RWPE1 (cell line): ENCODE measurements around the gene OR6P1.

Experiments used
- CTCF ChIA-PET: fragments of 350-600 bp; sonication (Branson Sonifier 250); formaldehyde crosslinking; extraction: SDS; loops from one replicate; lab custom pipeline; 2021; lab: Yijun Ruan, JAX
- POLR2A ChIA-PET: fragments of 400-600 bp; formaldehyde crosslinking; extraction: SDS; loops from one replicate; lab custom pipeline; 2020; ENCODE audit warnings: antibody characterized with exemption; ENCODE audit not compliant: low non-redundant PET; lab: Yijun Ruan, JAX
- DNase-seq: peaks from one replicate; pipeline ENCODE4 v3.0.0; 2012; ENCODE audit warnings: low spot score
- H3K27ac ChIP-seq: fragments of 450-650 bp; 2 replicates; pipeline ENCODE4 v1.5.1; 2017
- TF ChIP-seq, protein P1 (sequence below): fragments of 450-650 bp; conservative IDR thresholded peaks from 2 replicates; pipeline ENCODE4 v1.5.1; 2017; ENCODE audit warnings: low read depth, mild to moderate bottlenecking

Gene OR6P1

DNA sequence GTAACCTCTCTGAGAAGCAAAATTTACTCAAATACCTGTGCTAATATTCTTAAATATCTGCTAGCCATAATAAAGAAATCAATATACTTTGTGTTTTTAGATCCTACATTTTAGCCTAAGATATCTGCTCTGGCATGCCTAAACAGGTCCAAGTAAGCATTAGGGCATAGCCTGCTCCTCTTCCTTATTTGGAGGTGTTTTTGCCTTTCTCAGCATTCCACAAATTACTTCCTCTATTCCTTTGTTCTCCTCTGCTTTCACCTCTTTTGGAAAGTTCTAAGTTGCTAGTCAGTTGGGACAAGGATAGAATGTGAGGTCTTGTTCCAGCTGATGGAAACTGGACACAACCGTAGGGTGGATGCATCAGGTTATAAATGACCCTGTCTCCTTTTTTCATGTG, 16.6 kb upstream of the OR6P1 start:
- no peak for DNase-seq
- TF ChIP-seq, protein P1, sequence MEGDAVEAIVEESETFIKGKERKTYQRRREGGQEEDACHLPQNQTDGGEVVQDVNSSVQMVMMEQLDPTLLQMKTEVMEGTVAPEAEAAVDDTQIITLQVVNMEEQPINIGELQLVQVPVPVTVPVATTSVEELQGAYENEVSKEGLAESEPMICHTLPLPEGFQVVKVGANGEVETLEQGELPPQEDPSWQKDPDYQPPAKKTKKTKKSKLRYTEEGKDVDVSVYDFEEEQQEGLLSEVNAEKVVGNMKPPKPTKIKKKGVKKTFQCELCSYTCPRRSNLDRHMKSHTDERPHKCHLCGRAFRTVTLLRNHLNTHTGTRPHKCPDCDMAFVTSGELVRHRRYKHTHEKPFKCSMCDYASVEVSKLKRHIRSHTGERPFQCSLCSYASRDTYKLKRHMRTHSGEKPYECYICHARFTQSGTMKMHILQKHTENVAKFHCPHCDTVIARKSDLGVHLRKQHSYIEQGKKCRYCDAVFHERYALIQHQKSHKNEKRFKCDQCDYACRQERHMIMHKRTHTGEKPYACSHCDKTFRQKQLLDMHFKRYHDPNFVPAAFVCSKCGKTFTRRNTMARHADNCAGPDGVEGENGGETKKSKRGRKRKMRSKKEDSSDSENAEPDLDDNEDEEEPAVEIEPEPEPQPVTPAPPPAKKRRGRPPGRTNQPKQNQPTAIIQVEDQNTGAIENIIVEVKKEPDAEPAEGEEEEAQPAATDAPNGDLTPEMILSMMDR, result no peak
- ChIA-PET CTCF (no interaction called here), POLR2A (no interaction called here)
- H3K27ac ChIP-seq, result no peak overlapping the region

- POLR2A ChIA-PET, result no interaction called here
- H3K27ac ChIP-seq, result no peak overlapping the region
- CTCF ChIA-PET, result no interaction called here
Observed at GRCh38 chr1:158583962-158584361, 13.6 kb upstream of the OR6P1 start.

GRCh38 chr1:158579733-158580132, 9.4 kb upstream of the OR6P1 start, which contains the start of gene OR10X1:
TSS of gene OR10X1 (minus strand) at chr1:158579899. CDS start at chr1:158579899, 0 bp downstream.
- no peak within 1 kb of the TSS for H3K27ac ChIP-seq
- ChIA-PET POLR2A (no interaction called here), CTCF (no interaction called here)
- TF ChIP-seq, protein P1, result no peak
- DNase-seq, result no peak

More at GRCh38 chr1:158583962-158584361, 13.6 kb upstream of the OR6P1 start:
- TF ChIP-seq, protein P1, result no peak
- DNase-seq, result no peak

DNA sequence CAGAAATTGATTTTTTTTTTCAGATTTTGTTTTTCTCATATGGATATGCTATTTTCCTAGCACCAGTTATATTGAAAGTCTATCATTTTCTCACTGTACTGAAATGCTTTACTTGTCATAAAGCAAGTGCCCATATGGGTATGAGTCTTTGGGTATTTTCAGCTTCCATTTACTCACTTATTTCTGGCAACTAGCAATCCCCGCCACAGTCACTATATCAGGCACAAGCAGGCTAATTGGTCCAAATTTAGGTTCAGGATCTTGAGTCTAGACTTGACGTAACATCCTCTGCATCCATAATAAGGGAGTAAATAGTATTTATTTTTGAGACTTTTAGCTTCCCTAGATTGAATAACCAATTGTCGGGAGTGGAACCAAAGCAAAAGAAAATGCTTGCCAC, 7.2 kb upstream of the OR6P1 start:
- TF ChIP-seq, protein P1, result no peak
- no peak overlapping the region for H3K27ac ChIP-seq
- ChIA-PET CTCF (no interaction called here), POLR2A (no interaction called here)
- no peak for DNase-seq

- ChIA-PET CTCF (no interaction called here), POLR2A (no interaction called here)
- H3K27ac ChIP-seq, result no peak overlapping the region
- no peak for DNase-seq
- TF ChIP-seq, protein P1, result no peak
Observed at GRCh38 chr1:158572226-158572625, 1.8 kb upstream of the OR6P1 start.

DNA sequence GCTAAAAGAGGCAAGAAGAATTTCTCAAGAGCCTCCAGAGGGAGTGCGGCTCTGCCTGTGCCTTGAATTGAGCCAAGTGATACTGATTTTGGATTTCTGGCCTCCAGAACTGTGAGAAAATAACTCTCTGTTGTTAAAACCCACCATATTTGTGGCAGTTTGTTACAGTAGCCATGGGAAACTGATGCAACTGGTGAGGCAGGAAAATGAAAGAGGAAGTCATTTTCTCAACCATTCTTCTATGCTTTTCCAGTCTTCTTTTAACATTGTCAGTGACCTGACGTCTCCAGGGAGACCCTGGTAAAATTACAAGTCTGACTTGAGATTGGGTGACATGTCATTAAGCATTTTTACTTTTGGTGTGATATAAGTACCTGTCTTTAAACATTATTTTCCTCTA, 5.8 kb downstream of the OR6P1 start:
- CTCF ChIA-PET, result no interaction called here
- no peak overlapping the region for H3K27ac ChIP-seq
- no peak for DNase-seq
- TF ChIP-seq, protein P1, result no peak
- POLR2A ChIA-PET, result no interaction called here
